MM.1S (cell line): ENCODE measurements around the gene F7.

Source experiments
- DNase-seq: peaks from one replicate; pipeline ENCODE4 v3.0.0-alpha.2; 2015
- H2AFZ ChIP-seq: fragments of 300-600 bp; sonication (generic); 2 replicates; pipeline ENCODE4 v1.6.0; 2016; ENCODE audit warnings: antibody characterized with exemption, low read length
- H3F3A ChIP-seq: fragments of 300-600 bp; sonication (generic); 2 replicates; pipeline ENCODE4 v1.6.1; 2016; ENCODE audit warnings: mild to moderate bottlenecking, antibody characterized with exemption, low read length, moderate library complexity, mixed read lengths; ENCODE audit not compliant: insufficient read depth
- H3K27ac ChIP-seq: fragments of 300-600 bp; sonication (generic); 2 replicates; pipeline ENCODE4 v1.5.1; 2016; ENCODE audit warnings: mild to moderate bottlenecking, low read length
- H3K27me3 ChIP-seq: fragments of 300-600 bp; sonication (generic); replicated peaks from 2 replicates; pipeline ENCODE4 v1.6.0; 2016; ENCODE audit warnings: low read length; ENCODE audit not compliant: insufficient read depth
- H3K36me3 ChIP-seq: fragments of 300-600 bp; sonication (generic); replicated peaks from 2 replicates; pipeline ENCODE4 v1.6.1; 2016; ENCODE audit warnings: mild to moderate bottlenecking, low read length, mixed read lengths; ENCODE audit not compliant: insufficient read depth
- H3K4me1 ChIP-seq: fragments of 300-600 bp; sonication (generic); 2 replicates; pipeline ENCODE4 v1.6.1; 2016; ENCODE audit warnings: low read length, mixed read lengths
- H3K4me2 ChIP-seq: fragments of 300-600 bp; sonication (generic); 2 replicates; pipeline ENCODE4 v1.6.0; 2016; ENCODE audit warnings: low read depth, low read length
- H3K4me3 ChIP-seq: fragments of 300-600 bp; sonication (generic); 2 replicates; pipeline ENCODE4 v1.5.1; 2016; ENCODE audit warnings: low read length, mixed read lengths
- H3K79me2 ChIP-seq: fragments of 300-600 bp; sonication (generic); 2 replicates; pipeline ENCODE4 v1.6.1; 2016; ENCODE audit warnings: mixed run types, low read length, mixed read lengths
- H3K9ac ChIP-seq: fragments of 300-600 bp; sonication (generic); 2 replicates; pipeline ENCODE4 v1.6.1; 2016; ENCODE audit warnings: low read length, mixed read lengths
- H3K9me2 ChIP-seq: fragments of 300-600 bp; sonication (generic); replicated peaks from 2 replicates; pipeline ENCODE4 v1.6.1; 2016; ENCODE audit warnings: mild to moderate bottlenecking, low read length, mixed read lengths; ENCODE audit not compliant: insufficient read depth
- H3K9me3 ChIP-seq: fragments of 300-600 bp; sonication (generic); replicated peaks from 2 replicates; pipeline ENCODE4 v1.6.1; 2016; ENCODE audit warnings: mild to moderate bottlenecking, low read length, mixed read lengths; ENCODE audit not compliant: insufficient read depth
- H4K20me1 ChIP-seq: fragments of 300-600 bp; sonication (generic); 2 replicates; pipeline ENCODE4 v1.6.1; 2016; ENCODE audit warnings: mild to moderate bottlenecking, low read length, moderate library complexity, mixed read lengths; ENCODE audit not compliant: insufficient read depth
- EZH2 ChIP-seq: fragments of 300-600 bp; sonication (generic); optimal IDR thresholded peaks from 2 replicates; pipeline ENCODE3; 2017; ENCODE audit warnings: low read depth, mild to moderate bottlenecking, antibody characterized with exemption, low read length, mixed read lengths
- EZH2phosphoT487 ChIP-seq: fragments of 300-600 bp; sonication (generic); IDR thresholded peaks from 2 replicates; pipeline ENCODE4 v1.6.1; 2018; ENCODE audit warnings: antibody characterized with exemption, low read length
- TF ChIP-seq, protein P1 (sequence below): fragments of 300-600 bp; sonication (generic); IDR thresholded peaks from 2 replicates; pipeline ENCODE4 v1.5.1; 2016; ENCODE audit warnings: antibody characterized with exemption, low read length, mixed read lengths

Gene F7

DNA sequence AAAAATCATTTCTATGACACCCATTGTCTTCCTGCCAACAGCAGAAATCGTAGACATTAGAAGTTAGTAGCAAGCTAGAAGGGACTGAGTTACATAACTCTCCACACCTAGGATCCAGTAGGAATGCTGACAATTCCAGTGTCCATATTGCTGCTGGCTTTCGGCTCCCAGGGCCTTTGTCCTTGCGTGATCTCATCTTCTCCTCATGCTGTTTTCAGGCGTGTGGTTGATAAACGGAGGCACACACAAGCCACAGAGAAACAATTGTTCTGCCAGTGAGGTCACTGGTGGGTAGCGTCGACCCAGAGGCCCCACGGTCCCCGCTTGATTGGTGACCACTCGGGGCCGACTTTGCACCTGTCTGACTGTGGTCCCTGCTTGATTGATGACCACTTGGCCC is 31.6 kb upstream of the F7 start:
- peaks cover 87% of the 10 kb centered on the region for H3K27me3 ChIP-seq
- DNase-seq: no peak
- H3K9me3 ChIP-seq: no peaks in the 10 kb centered on the region
- no peak overlapping the region for H3K4me3 ChIP-seq
- H3K9me2 ChIP-seq: no peaks in the 10 kb centered on the region
- H2AFZ ChIP-seq: no peak overlapping the region
- no peak overlapping the region for H3K27ac ChIP-seq
- H3K4me1 ChIP-seq: no peaks in the 10 kb centered on the region
- no peaks in the 10 kb centered on the region for H3K79me2 ChIP-seq
- H3K4me2 ChIP-seq: no peak overlapping the region
- no peak for TF ChIP-seq EZH2
- TF ChIP-seq, protein P1, sequence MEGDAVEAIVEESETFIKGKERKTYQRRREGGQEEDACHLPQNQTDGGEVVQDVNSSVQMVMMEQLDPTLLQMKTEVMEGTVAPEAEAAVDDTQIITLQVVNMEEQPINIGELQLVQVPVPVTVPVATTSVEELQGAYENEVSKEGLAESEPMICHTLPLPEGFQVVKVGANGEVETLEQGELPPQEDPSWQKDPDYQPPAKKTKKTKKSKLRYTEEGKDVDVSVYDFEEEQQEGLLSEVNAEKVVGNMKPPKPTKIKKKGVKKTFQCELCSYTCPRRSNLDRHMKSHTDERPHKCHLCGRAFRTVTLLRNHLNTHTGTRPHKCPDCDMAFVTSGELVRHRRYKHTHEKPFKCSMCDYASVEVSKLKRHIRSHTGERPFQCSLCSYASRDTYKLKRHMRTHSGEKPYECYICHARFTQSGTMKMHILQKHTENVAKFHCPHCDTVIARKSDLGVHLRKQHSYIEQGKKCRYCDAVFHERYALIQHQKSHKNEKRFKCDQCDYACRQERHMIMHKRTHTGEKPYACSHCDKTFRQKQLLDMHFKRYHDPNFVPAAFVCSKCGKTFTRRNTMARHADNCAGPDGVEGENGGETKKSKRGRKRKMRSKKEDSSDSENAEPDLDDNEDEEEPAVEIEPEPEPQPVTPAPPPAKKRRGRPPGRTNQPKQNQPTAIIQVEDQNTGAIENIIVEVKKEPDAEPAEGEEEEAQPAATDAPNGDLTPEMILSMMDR: no peak
- no peak for TF ChIP-seq EZH2phosphoT487
- no peak overlapping the region for H3K9ac ChIP-seq
- no peaks in the 10 kb centered on the region for H3F3A ChIP-seq
- no peaks in the 10 kb centered on the region for H4K20me1 ChIP-seq
- H3K36me3 ChIP-seq: no peaks in the 10 kb centered on the region

DNA sequence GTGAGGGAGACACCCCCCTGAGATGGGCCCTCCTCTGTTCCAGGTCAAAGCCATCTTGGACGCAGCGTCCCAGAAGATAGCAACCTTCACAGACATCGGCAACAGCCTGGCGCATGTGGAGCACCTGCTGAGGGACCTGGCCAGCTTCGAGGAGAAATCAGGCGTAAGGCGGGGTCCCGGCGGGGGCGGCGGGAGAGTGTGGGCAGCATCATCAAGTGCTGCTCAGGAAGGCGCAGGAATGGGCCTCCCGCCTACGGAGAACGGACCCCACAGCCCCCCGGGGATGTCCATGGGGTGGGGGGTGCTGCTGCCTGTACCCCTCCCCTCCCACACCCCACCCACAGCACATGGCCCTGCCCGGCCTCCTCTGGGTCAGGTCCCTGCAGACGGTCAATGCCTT is 31.2 kb upstream of the F7 start:
- DNase-seq: no peak
- no peak for TF ChIP-seq EZH2phosphoT487
- TF ChIP-seq EZH2: no peak
- Histone ChIP-seq H3K4me1 (no peaks in the 10 kb centered on the region), H3K9me3 (no peaks in the 10 kb centered on the region), H3K36me3 (no peaks in the 10 kb centered on the region), H3F3A (no peaks in the 10 kb centered on the region), H3K27me3 (peaks cover 92% of the 10 kb centered on the region), H2AFZ (no peak overlapping the region), H3K9ac (no peak overlapping the region), H3K4me2 (no peak overlapping the region), H3K79me2 (no peaks in the 10 kb centered on the region), H4K20me1 (no peaks in the 10 kb centered on the region), H3K4me3 (no peak overlapping the region), H3K9me2 (no peaks in the 10 kb centered on the region), H3K27ac (no peak overlapping the region)

DNA sequence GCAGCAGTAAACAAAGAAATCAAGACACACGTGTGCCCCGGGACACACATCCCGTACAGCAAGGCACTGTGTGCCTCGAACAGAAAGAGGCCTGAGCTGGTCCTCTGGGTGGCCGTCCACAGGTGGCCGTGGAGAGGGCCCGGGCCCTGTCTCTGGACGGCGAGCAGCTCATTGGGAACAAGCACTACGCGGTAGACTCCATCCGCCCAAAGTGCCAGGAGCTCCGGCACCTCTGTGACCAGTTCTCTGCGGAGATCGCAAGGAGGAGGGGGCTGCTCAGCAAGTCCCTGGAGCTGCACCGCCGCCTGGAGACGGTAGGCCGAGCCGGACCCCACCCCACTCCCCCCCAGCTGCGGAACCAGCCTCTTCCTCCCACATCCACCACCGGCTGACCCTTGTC is 30.7 kb upstream of the F7 start:
- Histone ChIP-seq H2AFZ (no peak overlapping the region), H3K79me2 (no peaks in the 10 kb centered on the region), H3K27me3 (peaks cover 92% of the 10 kb centered on the region), H3K4me2 (no peak overlapping the region), H3K9me3 (no peaks in the 10 kb centered on the region), H3K27ac (no peak overlapping the region), H3K9ac (no peak overlapping the region), H3K4me1 (no peaks in the 10 kb centered on the region), H3F3A (no peaks in the 10 kb centered on the region), H4K20me1 (no peaks in the 10 kb centered on the region), H3K4me3 (no peak overlapping the region), H3K36me3 (no peaks in the 10 kb centered on the region), H3K9me2 (no peaks in the 10 kb centered on the region)
- no peak for TF ChIP-seq EZH2phosphoT487
- TF ChIP-seq, protein P1: no peak
- TF ChIP-seq EZH2: no peak
- DNase-seq: no peak

DNA sequence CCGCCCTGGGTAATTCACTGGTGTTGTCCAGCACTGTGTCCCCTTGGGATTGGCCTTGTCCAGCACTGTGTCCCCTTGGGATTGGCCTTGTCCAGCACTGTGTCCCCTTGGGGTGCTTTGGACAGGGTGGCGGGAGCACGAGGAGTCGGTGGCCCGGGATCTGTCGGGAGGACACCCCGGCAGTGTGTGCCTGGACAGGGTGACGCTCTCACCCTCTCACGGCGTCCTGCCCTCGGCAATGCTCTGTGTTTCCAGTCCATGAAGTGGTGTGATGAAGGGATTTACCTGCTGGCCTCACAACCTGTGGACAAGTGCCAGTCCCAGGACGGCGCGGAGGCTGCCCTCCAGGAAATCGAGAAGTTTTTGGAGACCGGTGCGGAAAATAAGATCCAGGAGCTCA is 29.9 kb upstream of the F7 start:
- Histone ChIP-seq H3K9me3 (no peaks in the 10 kb centered on the region), H2AFZ (no peak overlapping the region), H3K9me2 (no peaks in the 10 kb centered on the region), H4K20me1 (no peaks in the 10 kb centered on the region), H3K4me3 (no peak overlapping the region), H3K27me3 (peaks cover 90% of the 10 kb centered on the region), H3F3A (no peaks in the 10 kb centered on the region), H3K4me1 (no peaks in the 10 kb centered on the region), H3K4me2 (no peak overlapping the region), H3K9ac (no peak overlapping the region), H3K79me2 (no peaks in the 10 kb centered on the region), H3K27ac (no peak overlapping the region), H3K36me3 (no peaks in the 10 kb centered on the region)
- TF ChIP-seq EZH2phosphoT487: no peak
- no peak for TF ChIP-seq EZH2
- TF ChIP-seq, protein P1: no peak
- no peak for DNase-seq
